Activated T-cell treated with anti-CD3 and anti-CD28 coated beads for 48 hours (primary cell): Measurements from ENCODE around the gene PEX5L.

Experiments
- DNase-seq: peaks from one replicate; pipeline ENCODE4 v3.0.0-alpha.2; 2020; ENCODE audit warnings: low read depth

Gene PEX5L

GRCh38 chr3:179771797-179772196, 264.9 kb downstream of the PEX5L start:
- no peak for DNase-seq

DNA sequence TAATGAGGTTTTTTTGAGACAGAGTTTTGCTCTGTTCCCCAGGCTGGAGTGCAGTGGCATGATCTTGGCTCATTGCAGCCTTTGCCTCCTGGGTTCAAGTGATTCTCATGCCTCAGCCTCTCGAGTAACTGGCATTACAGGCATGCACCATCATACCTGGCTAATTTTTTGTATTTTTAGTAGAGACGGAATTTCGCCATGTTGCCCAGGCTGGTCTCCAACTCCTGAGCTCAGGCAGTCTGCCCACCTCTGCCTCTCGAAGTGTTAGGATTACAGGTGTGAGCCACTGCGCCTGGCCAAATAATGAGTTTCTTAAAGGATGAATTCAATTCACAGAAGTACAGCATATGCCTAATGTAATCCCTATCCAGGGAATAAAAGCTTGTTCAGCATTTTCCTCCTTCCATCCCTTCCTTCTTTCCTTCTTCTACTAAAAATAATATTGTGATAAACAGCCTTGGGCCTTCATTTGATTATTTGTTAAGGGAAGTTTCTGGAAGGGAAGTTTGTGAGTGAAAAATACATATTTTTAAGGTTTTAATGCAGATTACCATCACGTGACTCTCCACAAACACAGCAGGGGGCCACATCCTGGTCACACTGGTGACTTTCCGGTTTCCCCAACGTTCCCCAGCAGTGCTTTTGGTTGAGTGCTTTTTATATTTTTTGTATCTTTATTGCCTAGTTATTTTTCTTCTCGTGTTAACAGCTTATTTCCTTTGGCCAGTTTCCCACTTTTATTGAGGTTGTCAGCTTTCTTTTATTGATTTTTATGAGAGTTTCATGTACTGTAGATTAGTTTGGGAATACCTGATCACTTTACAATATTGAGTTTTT, 267.1 kb downstream of the PEX5L start:
- no peak for DNase-seq

- DNase-seq: no peak
Measured at GRCh38 chr3:179768080-179768479, 268.7 kb downstream of the PEX5L start.

- no peak for DNase-seq
Measured at GRCh38 chr3:179766416-179767133, 270.2 kb downstream of the PEX5L start.

DNA sequence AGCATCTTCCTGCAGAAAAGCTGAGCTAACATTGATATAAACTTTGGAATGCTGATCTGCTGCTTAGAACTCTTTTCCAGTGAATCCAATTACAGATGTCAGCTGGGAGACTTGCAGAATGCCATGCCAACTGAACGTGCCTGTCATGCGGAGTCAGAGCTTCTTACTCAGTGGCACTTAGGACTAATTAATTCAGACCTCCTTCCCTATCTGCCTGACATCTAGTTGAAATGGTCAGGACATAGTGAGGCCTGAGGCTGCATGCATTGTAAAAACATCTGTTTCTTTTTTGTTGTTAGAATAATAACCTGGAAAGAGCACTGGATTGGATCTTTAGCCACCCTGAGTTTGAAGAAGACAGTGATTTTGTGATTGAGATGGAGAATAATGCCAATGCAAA, 271.3 kb downstream of the PEX5L start:
- no peak for DNase-seq

DNA sequence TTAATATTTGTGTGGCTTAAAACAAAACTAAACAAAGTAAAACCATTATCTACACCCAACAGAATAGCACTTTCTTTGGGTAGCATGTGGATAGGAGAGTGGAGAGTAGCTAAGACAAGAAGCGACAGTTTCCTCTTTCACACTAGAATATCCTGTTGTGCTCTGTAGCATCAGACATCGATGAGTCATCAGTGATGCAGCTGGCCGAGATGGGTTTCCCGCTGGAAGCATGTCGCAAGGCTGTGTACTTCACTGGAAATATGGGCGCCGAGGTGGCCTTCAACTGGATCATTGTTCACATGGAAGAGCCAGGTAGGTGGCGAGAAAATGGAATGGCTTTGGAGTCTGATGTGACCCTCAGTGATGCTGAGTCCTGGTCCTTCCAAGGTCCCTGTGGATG, 275.8 kb downstream of the PEX5L start:
- no peak for DNase-seq

DNA sequence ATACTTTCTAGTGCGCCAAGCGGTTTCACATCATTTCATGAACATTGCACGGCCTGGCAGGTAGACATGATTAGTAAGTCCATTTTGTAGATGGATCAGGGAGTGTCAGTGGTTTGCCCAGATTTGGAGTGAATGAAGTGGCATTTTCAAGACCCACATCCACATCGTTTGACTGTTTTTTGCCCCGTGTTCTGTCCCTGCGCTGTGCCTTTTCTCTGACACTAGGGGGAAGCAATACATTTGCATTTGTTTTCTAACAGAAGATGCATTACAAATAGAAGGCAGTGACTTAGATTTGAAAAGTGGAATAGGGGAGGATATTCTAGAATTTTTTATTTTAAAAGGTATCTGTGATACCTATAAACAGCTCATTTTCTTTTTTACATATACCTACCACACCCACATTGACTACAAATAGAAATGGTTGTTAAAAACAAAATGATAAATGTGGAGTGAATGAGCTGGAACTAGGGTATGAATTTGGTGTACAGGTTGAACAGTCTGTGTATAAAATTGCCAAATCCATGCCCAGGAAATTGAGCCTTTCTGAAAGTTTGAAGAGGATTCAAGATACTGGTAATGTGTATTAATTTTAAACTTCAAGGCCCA, 285.9 kb downstream of the PEX5L start:
- DNase-seq: no peak

DNA sequence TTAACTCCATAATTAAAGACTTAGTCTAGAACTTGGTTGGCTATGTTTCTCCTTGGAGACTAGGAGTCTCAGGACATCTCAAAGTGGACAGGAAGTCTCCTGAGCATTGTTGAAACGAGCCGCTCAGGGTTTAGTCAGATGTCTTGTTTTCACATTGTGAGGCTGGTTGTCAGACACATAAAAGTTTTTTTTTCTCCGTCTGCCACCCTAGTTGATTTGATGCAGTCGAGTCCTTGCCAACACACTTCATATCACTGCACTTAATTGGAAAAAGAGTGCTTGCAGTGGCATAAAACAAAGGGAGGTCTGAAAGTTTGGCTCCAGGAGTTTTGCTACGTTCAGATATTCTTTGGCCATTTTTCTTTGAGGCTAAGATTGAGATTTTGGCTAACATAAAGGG, 291.0 kb downstream of the PEX5L start:
- no peak for DNase-seq

- DNase-seq: no peak
Measured at GRCh38 chr3:179745079-179745478, 291.7 kb downstream of the PEX5L start.
